HFFc6 (cell line): Measurements from ENCODE around the gene UBE2R2. TPM values are rescaled to one million over a fixed set of nuclear protein-coding genes. Genes with fewer than 3 reads are reported as not detected.

ENCODE experiments used
- DNase-seq: peaks from one replicate; pipeline ENCODE4 v3.0.0-alpha.2; 2018
- H3K27ac Mint-ChIP-seq: 2 replicates; pipeline ENCODE4 v1.8.0; 2020; ENCODE audit warnings: mild to moderate bottlenecking, mixed read lengths
- H3K27me3 Mint-ChIP-seq: 2 replicates; pipeline ENCODE4 v1.8.0; 2021; ENCODE audit warnings: mild to moderate bottlenecking, moderate library complexity, mixed read lengths; ENCODE audit not compliant: insufficient read depth
- H3K36me3 Mint-ChIP-seq: 2 replicates; pipeline ENCODE4 v1.8.0; 2021; ENCODE audit warnings: low read depth, mixed read lengths
- H3K4me1 Mint-ChIP-seq: 2 replicates; pipeline ENCODE4 v1.8.0; 2020; ENCODE audit warnings: low read depth, mixed read lengths
- H3K4me3 Mint-ChIP-seq: 2 replicates; pipeline ENCODE4 v1.8.0; 2020; ENCODE audit warnings: mild to moderate bottlenecking, moderate library complexity, mixed read lengths
- H3K9me3 Mint-ChIP-seq: 2 replicates; pipeline ENCODE4 v1.8.0; 2020; ENCODE audit warnings: mild to moderate bottlenecking, mixed read lengths
- total RNA-seq, 6 experiments: library from RNA; stranded (reverse); fragmentation: NEBNext Ultra II Directional; extraction: Animal tissue kit (Norgen Biotek cat#: 25700); gene quantifications; 2 replicates in 1 of 6; 3 replicates in 5 of 6; pipeline ENCODE4 v1.2.3, GENCODE V29; 2021
- TF ChIP-seq, protein P1 (sequence below): fragments of 200-600 bp; sonication (generic); IDR thresholded peaks from 2 replicates; pipeline ENCODE4 v1.5.0; 2021; ENCODE audit warnings: antibody characterized with exemption, mild to moderate bottlenecking

UBE2R2 gene
- total RNA-seq, 6 experiments from 2014 or later = 39.7 to 49.3 (median 46.6) TPM

DNA sequence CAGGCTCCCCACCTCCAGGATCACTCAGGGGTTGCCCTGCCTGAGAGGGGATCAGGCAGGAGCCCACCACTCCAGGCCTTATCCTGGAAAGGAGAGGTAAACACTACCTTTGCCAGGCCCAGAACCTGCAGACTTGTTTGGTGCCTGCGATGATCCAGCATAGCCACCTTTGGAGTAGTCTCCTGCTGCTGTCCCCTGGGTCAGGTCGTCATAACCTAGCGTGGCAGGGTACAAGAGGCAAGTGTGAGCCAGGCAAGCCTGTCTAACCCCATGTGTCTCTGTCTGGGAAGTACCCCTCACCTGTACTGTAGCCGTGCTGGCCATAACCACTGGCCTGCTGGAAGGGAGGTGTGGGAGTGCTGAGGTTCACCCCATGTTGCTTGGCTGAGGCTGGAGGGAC lies 106.1 kb downstream of the UBE2R2 start:
- TF ChIP-seq, protein P1, sequence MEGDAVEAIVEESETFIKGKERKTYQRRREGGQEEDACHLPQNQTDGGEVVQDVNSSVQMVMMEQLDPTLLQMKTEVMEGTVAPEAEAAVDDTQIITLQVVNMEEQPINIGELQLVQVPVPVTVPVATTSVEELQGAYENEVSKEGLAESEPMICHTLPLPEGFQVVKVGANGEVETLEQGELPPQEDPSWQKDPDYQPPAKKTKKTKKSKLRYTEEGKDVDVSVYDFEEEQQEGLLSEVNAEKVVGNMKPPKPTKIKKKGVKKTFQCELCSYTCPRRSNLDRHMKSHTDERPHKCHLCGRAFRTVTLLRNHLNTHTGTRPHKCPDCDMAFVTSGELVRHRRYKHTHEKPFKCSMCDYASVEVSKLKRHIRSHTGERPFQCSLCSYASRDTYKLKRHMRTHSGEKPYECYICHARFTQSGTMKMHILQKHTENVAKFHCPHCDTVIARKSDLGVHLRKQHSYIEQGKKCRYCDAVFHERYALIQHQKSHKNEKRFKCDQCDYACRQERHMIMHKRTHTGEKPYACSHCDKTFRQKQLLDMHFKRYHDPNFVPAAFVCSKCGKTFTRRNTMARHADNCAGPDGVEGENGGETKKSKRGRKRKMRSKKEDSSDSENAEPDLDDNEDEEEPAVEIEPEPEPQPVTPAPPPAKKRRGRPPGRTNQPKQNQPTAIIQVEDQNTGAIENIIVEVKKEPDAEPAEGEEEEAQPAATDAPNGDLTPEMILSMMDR = no peak
- H3K27ac Mint-ChIP-seq = no peak overlapping the region
- peaks cover 26% of the 10 kb centered on the region for H3K36me3 Mint-ChIP-seq
- no peak for DNase-seq
- peaks cover 7% of the 10 kb centered on the region for H3K27me3 Mint-ChIP-seq
- no peak overlapping the region for H3K4me3 Mint-ChIP-seq
- no peaks in the 10 kb centered on the region for H3K4me1 Mint-ChIP-seq
- no peaks in the 10 kb centered on the region for H3K9me3 Mint-ChIP-seq

DNA sequence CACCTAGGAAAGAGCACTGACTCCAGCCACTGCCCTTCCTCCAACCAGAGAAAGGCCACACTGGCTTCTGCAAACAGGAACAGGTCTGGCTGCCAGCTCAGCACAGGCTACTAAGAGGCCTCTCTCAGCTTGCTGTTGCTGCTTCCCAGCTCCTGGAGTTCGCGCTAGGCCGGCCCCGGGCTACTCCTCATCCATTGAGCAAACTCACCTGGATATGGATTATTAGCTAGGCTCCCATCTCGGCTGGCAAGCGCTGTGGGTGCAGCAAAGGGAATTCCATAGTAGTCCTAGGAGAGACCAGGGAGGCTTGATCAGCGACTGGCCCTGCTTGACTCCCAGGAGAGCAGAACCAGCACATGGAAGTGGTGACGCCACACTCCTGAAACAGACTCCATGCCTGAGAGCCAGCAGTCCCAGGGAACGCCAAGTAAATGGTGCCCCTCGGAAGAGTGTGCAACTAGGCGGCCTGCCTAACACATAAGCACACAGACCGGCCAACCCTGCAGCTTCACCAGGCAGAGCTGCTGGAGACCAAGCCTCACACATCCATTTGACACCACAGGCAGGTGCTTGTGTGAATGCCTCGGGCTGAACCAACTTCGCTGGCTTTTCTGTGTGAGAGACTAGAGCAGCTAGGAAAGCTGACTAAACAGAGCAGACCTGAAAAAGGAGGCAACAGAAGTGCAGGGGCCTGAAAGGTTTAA lies 107.2 kb downstream of the UBE2R2 start:
- TF ChIP-seq, protein P1 = no peak
- Mint-ChIP-seq H3K4me1 (no peaks in the 10 kb centered on the region), H3K27me3 (peaks cover 8% of the 10 kb centered on the region), H3K36me3 (peaks cover 21% of the 10 kb centered on the region), H3K27ac (peak overlapping the region; percentile 21), H3K4me3 (no peak overlapping the region), H3K9me3 (no peaks in the 10 kb centered on the region)
- DNase-seq = no peak

GRCh38 chr9:33924978-33925797 lies 108.2 kb downstream of the UBE2R2 start:
- TF ChIP-seq, protein P1 = peak; percentile 80
- Mint-ChIP-seq H3K9me3 (no peaks in the 10 kb centered on the region), H3K27me3 (peaks cover 8% of the 10 kb centered on the region), H3K36me3 (peaks cover 21% of the 10 kb centered on the region), H3K4me1 (no peaks in the 10 kb centered on the region), H3K4me3 (peak overlapping the region; percentile 48; the same call in 1 of the 2 replicates), H3K27ac (peak overlapping the region; percentile 17)
- peak; percentile 60 for DNase-seq

GRCh38 chr9:33926746-33927485 lies 110.0 kb downstream of the UBE2R2 start:
- Mint-ChIP-seq H3K27ac (no peak overlapping the region), H3K36me3 (peaks cover 26% of the 10 kb centered on the region), H3K4me3 (no peak overlapping the region; the same call in 1 of the 2 replicates)

DNA sequence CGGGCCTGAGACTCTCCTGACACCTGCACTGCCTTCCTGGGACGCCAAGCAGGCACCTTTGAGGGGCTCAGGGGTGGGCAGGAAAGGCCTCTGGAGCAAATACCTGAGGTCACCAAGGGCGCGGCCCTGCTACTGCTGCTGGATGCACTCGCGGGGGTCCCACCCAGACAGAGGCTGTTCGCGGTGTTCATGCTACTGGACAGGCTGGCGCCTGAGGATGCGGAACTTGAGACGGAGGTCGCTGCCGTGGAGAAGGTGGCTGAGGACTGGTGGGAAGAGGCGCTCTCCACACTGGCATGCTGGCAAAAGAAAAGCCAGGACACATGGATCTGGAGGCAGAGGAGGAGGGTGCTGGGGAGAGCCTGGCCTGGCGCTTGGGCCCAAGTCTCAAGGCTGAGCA lies 110.7 kb downstream of the UBE2R2 start:
- Mint-ChIP-seq H3K4me1 (peaks cover 8% of the 10 kb centered on the region), H3K36me3 (peaks cover 32% of the 10 kb centered on the region), H3K27ac (no peak overlapping the region), H3K9me3 (no peaks in the 10 kb centered on the region), H3K4me3 (no peak overlapping the region), H3K27me3 (peaks cover 9% of the 10 kb centered on the region)
- no peak for DNase-seq
- TF ChIP-seq, protein P1 = no peak

More at GRCh38 chr9:33926746-33927485, 110.0 kb downstream of the UBE2R2 start:
- H3K27me3 Mint-ChIP-seq = peaks cover 9% of the 10 kb centered on the region
- H3K4me1 Mint-ChIP-seq = peaks cover 2% of the 10 kb centered on the region
- TF ChIP-seq, protein P1 = no peak
- H3K9me3 Mint-ChIP-seq = no peaks in the 10 kb centered on the region
- DNase-seq = no peak
